ENCODE data around the gene OSBPL3. TPM values are rescaled to one million over a fixed set of nuclear protein-coding genes. Genes with fewer than 3 reads are reported as not detected.

Gene OSBPL3
- total RNA-seq, 4 donors from 2014 or later: 3.1 to 7.0 (median 5.3) TPM

- Histone ChIP-seq H3K36me3 (no peaks in the 10 kb centered on the region), H3K4me3 (no peak overlapping the region), H3K27ac (no peak overlapping the region), H3K9me3 (no peaks in the 10 kb centered on the region), H3K4me1 (peaks cover 17 to 33% of the 10 kb centered on the region in 2 donors), H3K27me3 (no peaks in the 10 kb centered on the region)
- DNase-seq: no peak
- intact Hi-C loops (cut with DNase I; ENCODE audit: low total_unique reads): loop anchor here (10.0 kb wide), 1 partner anchor 57 kb away; no protein-coding TSS in a partner anchor
- no peak for ATAC-seq
- in situ Hi-C loops (cut with MboI; ENCODE audit: low sequenced_read_pairs in 4 of 4): no loop called here
- no peak for TF ChIP-seq CTCF (IDR thresholded peaks at IDR 0.05 in 4 of 5, conservative IDR thresholded peaks at IDR 0.05 in 1 of 5)
These were observed 152.4 kb downstream of the OSBPL3 start for GRCh38 chr7:24827589-24827988.

GRCh38 chr7:24827027-24827426 lies 153.0 kb downstream of the OSBPL3 start:
- no peaks in the 10 kb centered on the region for H3K9me3 ChIP-seq
- DNase-seq (no peak), ATAC-seq (no peak)
- no peak for TF ChIP-seq POLR2A (IDR thresholded peaks at IDR 0.05)
- TF ChIP-seq CTCF (IDR thresholded peaks at IDR 0.05 in 4 of 5, conservative IDR thresholded peaks at IDR 0.05 in 1 of 5): no peak
- intact Hi-C loops (cut with DNase I; ENCODE audit: low total_unique reads): loop anchor here (10.0 kb wide), 1 partner anchor 58 kb away; no protein-coding TSS in a partner anchor
- in situ Hi-C loops (cut with MboI; ENCODE audit: low sequenced_read_pairs in 4 of 4): no loop called here
- no peak overlapping the region for H3K27ac ChIP-seq
- peaks cover 17 to 33% of the 10 kb centered on the region in 2 donors for H3K4me1 ChIP-seq
- H3K27me3 ChIP-seq: no peaks in the 10 kb centered on the region
- H3K4me3 ChIP-seq: no peak overlapping the region
- H3K36me3 ChIP-seq: no peaks in the 10 kb centered on the region

GRCh38 chr7:24826662-24827020 lies 153.3 kb downstream of the OSBPL3 start:
- Histone ChIP-seq H3K27ac (no peak overlapping the region), H3K27me3 (no peaks in the 10 kb centered on the region), H3K4me1 (peaks cover 17 to 33% of the 10 kb centered on the region in 2 donors), H3K36me3 (no peaks in the 10 kb centered on the region), H3K4me3 (no peak overlapping the region), H3K9me3 (no peaks in the 10 kb centered on the region)
- ATAC-seq (no peak), DNase-seq (no peak)
- no peak for TF ChIP-seq POLR2A (IDR thresholded peaks at IDR 0.05)
- no peak for TF ChIP-seq CTCF (IDR thresholded peaks at IDR 0.05 in 4 of 5, conservative IDR thresholded peaks at IDR 0.05 in 1 of 5)
- in situ Hi-C loops (cut with MboI; ENCODE audit: low sequenced_read_pairs in 4 of 4) (no loop called here), intact Hi-C loops (cut with DNase I; ENCODE audit: low total_unique reads) (loop anchor here (10.0 kb wide), 1 partner anchor 58 kb away; no protein-coding TSS in a partner anchor)

- no peaks in the 10 kb centered on the region for H3K36me3 ChIP-seq
- no peak overlapping the region for H3K27ac ChIP-seq
- no peak for DNase-seq
- peaks cover 20 to 36% of the 10 kb centered on the region in 2 donors for H3K4me1 ChIP-seq
- no peaks in the 10 kb centered on the region for H3K9me3 ChIP-seq
- H3K27me3 ChIP-seq: no peaks in the 10 kb centered on the region
- TF ChIP-seq POLR2A (IDR thresholded peaks at IDR 0.05) (no peak), CTCF (IDR thresholded peaks at IDR 0.05 in 4 of 5, conservative IDR thresholded peaks at IDR 0.05 in 1 of 5) (no peak)
- no peak overlapping the region for H3K4me3 ChIP-seq
- in situ Hi-C loops (cut with MboI; ENCODE audit: low sequenced_read_pairs in 4 of 4): no loop called here
- peak in 1 of 2 donors; percentile 42 for ATAC-seq
- intact Hi-C loops (cut with DNase I; ENCODE audit: low total_unique reads): loop anchor here (10.0 kb wide), 1 partner anchor 59 kb away; no protein-coding TSS in a partner anchor
These were observed 153.9 kb downstream of the OSBPL3 start for GRCh38 chr7:24825931-24826661.

Measured in gastrocnemius medialis (tissue), 4 donors.